Measurements from ENCODE around the gene HES5. TPM values are rescaled to one million over a fixed set of nuclear protein-coding genes. Genes with fewer than 3 reads are reported as not detected.

Gene HES5
- polyA plus RNA-seq, 2 of the 4 experiments (the other 2 are of a cell fraction), result not detected

DNA sequence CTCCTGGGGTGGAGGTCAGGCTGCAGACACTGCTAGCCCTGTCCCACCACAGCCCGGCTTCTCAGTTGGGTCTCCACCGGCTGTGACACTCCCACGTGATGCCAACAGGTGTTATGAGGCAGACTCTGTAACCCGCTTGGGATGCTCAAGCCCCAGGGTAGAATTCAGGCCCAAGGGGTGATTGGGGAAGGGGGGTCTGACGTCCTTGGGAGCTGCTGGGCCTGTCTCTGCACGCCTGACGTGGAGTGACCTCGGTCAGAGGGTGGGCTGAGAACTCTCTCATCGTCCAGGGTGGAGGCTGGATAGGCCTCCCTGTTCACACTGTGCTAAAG, 7.7 kb upstream of the HES5 start:
- ATAC-seq (no peak), DNase-seq (ENCODE audit: low read depth in 1 of 2, low spot score in 1 of 2) (no peak), FAIRE-seq (no peak)
- no peaks in the 10 kb centered on the region for H3K9me3 ChIP-seq
- 90% methylated on average over 2 of the region's 9 CpGs for WGBS (ENCODE audit: missing lambda C conversion rate)
- no peak for TF ChIP-seq MAFK (IDR thresholded peaks at IDR 0.05; ENCODE audit: partially characterized antibody)
- no peak for TF ChIP-seq ZC3H11A (IDR thresholded peaks at IDR 0.05)
- no peak for TF ChIP-seq RARB (CRISPR knock-in tag; IDR thresholded peaks at IDR 0.05)
- TF ChIP-seq, protein P1, sequence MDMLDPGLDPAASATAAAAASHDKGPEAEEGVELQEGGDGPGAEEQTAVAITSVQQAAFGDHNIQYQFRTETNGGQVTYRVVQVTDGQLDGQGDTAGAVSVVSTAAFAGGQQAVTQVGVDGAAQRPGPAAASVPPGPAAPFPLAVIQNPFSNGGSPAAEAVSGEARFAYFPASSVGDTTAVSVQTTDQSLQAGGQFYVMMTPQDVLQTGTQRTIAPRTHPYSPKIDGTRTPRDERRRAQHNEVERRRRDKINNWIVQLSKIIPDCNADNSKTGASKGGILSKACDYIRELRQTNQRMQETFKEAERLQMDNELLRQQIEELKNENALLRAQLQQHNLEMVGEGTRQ (IDR thresholded peaks at IDR 0.05), result no peak
- no peak for TF ChIP-seq HOXB5 (CRISPR knock-in tag; IDR thresholded peaks at IDR 0.05)
- no peak for TF ChIP-seq CEBPB (IDR thresholded peaks at IDR 0.05)
- TF ChIP-seq GATA3 (IDR thresholded peaks at IDR 0.05; ENCODE audit: borderline replicate concordance), result no peak
- no peak for TF ChIP-seq ZSCAN20 (CRISPR knock-in tag; IDR thresholded peaks at IDR 0.05)
- TF ChIP-seq SMC3 (IDR thresholded peaks at IDR 0.05), result no peak
- TF ChIP-seq POLR2AphosphoS2 (conservative IDR thresholded peaks at IDR 0.05; ENCODE audit: low read length), result no peak
- TF ChIP-seq ESRRA (IDR thresholded peaks at IDR 0.05; ENCODE audit: borderline replicate concordance, low read length), result no peak
- no peak for TF ChIP-seq PHF8 (IDR thresholded peaks at IDR 0.05; ENCODE audit: borderline replicate concordance, low read depth)
- no peak for TF ChIP-seq RCOR1 (IDR thresholded peaks at IDR 0.05; ENCODE audit: low read depth, low read length)
- TF ChIP-seq, protein P2, sequence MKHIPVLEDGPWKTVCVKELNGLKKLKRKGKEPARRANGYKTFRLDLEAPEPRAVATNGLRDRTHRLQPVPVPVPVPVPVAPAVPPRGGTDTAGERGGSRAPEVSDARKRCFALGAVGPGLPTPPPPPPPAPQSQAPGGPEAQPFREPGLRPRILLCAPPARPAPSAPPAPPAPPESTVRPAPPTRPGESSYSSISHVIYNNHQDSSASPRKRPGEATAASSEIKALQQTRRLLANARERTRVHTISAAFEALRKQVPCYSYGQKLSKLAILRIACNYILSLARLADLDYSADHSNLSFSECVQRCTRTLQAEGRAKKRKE (CRISPR knock-in tag; IDR thresholded peaks at IDR 0.05; ENCODE audit: low read depth), result no peak
- no peak for TF ChIP-seq EHMT2 (IDR thresholded peaks at IDR 0.05; ENCODE audit: low read depth)
- H3K27ac ChIP-seq, result no peak overlapping the region
- POLR2A ChIA-PET, result no interaction called here
- CTCF ChIA-PET, result no interaction called here
- H3K4me3 ChIP-seq, result no peak overlapping the region
- no peak overlapping the region for H3K4me2 ChIP-seq
- peaks cover 33% of the 10 kb centered on the region for H3K4me1 ChIP-seq

DNA sequence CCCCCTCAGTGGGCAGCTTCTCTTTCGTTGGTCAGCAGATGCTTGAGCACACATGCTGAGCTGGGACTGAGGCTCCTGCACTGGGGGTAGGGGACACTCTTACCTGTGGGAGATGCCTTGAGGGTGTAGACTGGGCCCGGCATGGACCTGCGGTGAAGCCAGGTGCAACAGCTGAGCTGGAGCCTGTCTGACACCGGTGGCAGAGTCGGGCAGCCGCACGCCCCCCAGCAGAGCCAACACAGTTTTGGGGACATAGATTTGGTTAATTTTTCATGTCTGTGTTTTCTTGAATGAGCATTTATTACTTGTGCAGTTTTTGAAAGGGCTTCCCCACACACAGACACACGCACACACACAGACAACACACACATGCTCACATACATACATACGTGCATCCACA, 5.9 kb upstream of the HES5 start:
- ATAC-seq, result no peak
- ChIA-PET CTCF (interaction anchor here (1.3 to 1.8 kb wide), 4 partner anchors 9 to 121 kb away, joined by 4 to 8 read pairs (median 5); partner anchors contain the start of gene PANK4), POLR2A (no interaction called here)
- Histone ChIP-seq H3K4me2 (no peak overlapping the region), H3K27ac (peak overlapping the region; percentile 69 to 85; a peak in 4 of 6 replicates), H3K4me3 (no peak overlapping the region), H3K4me1 (peaks cover 28% of the 10 kb centered on the region), H3K9me3 (no peaks in the 10 kb centered on the region)
- WGBS (ENCODE audit: missing lambda C conversion rate), result 96% methylated on average over 8 of the region's 9 CpGs
- no peak for FAIRE-seq
- no peak for DNase-seq (ENCODE audit: low read depth in 1 of 2, low spot score in 1 of 2)
- no peak for TF ChIP-seq ZNF302 (CRISPR knock-in tag; IDR thresholded peaks at IDR 0.05)
- TF ChIP-seq, protein P3, sequence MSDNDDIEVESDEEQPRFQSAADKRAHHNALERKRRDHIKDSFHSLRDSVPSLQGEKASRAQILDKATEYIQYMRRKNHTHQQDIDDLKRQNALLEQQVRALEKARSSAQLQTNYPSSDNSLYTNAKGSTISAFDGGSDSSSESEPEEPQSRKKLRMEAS (IDR thresholded peaks at IDR 0.05), result no peak

DNA sequence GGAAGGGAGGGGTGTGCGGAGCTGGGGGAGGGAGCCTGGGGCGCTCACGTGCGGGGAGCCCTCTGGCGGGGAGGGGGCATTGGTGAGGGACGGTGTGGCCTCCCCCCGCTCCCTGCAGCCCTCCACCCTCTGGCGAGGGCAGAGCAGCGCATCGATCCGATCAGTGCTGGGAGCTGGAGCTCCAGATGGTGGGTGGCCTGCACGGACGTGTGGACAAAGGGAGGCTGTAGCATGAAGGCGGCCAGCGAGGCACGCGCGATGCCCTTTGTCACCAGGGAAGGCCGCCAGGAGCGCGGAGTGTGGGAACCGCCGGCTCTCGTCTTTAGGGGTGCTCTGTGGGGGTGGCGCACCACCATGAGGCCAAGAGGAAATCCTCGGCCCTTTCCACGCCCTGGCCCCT, 5.4 kb upstream of the HES5 start:
- peak overlapping the region; percentile 66 for H3K4me2 ChIP-seq
- FAIRE-seq (no peak), DNase-seq (ENCODE audit: low read depth in 1 of 2, low spot score in 1 of 2) (no peak), ATAC-seq (no peak)
- TF ChIP-seq SREBF2 (IDR thresholded peaks at IDR 0.05), result no peak
- no peak for TF ChIP-seq KDM1A (IDR thresholded peaks at IDR 0.05; ENCODE audit: low read depth)
- TF ChIP-seq CHD2 (IDR thresholded peaks at IDR 0.05; ENCODE audit: low read length, partially characterized antibody), result no peak
- TF ChIP-seq FOSB (CRISPR knock-in tag; IDR thresholded peaks at IDR 0.05), result no peak
- TF ChIP-seq, protein P4, sequence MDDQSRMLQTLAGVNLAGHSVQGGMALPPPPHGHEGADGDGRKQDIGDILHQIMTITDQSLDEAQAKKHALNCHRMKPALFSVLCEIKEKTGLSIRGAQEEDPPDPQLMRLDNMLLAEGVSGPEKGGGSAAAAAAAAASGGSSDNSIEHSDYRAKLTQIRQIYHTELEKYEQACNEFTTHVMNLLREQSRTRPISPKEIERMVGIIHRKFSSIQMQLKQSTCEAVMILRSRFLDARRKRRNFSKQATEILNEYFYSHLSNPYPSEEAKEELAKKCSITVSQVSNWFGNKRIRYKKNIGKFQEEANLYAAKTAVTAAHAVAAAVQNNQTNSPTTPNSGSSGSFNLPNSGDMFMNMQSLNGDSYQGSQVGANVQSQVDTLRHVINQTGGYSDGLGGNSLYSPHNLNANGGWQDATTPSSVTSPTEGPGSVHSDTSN (IDR thresholded peaks at IDR 0.05), result no peak
- ChIA-PET POLR2A (no interaction called here), CTCF (interaction anchor here (1.3 to 1.8 kb wide), 5 partner anchors 8 to 121 kb away, joined by 3 to 8 read pairs (median 4); partner anchors contain the start of gene PANK4)
- H3K4me1 ChIP-seq, result peaks cover 28% of the 10 kb centered on the region
- WGBS (ENCODE audit: missing lambda C conversion rate), result 97% methylated on average over 18 of the region's 27 CpGs
- H3K9me3 ChIP-seq, result no peaks in the 10 kb centered on the region
- no peak overlapping the region for H3K4me3 ChIP-seq
- H3K27ac ChIP-seq, result peak overlapping the region; percentile 69 to 85
